WTC11 (cell line): ENCODE data around the gene BCL11A. TPM values are rescaled to one million over a fixed set of nuclear protein-coding genes. Genes with fewer than 3 reads are reported as not detected.

Experiments
- ATAC-seq: fragments of 200-7000 bp; cut with Tn5 transposase; 2 replicates; pipeline ENCODE4 v1.10.0; 2021; ENCODE audit warnings: mild to moderate bottlenecking, moderate library complexity
- CTCF ChIA-PET: fragments of 300-600 bp; sonication (Branson Sonifier 250); formaldehyde crosslinking; loops from one replicate; lab custom pipeline; 2021; ENCODE audit warnings: antibody characterized with exemption; lab: Charles Lee
- POLR2A ChIA-PET: fragments of 350-600 bp; sonication (Branson Sonifier 250); formaldehyde crosslinking; loops from one replicate; lab custom pipeline; 2021; ENCODE audit warnings: antibody characterized with exemption; lab: Charles Lee
- DNase-seq: peaks from one replicate; pipeline ENCODE4 v3.0.0; 2021; ENCODE audit warnings: low spot score
- H3K27ac Mint-ChIP-seq: 2 replicates; pipeline ENCODE4 v1.8.0; 2021; ENCODE audit warnings: mixed read lengths
- H3K27me3 Mint-ChIP-seq: 2 replicates; pipeline ENCODE4 v1.8.0; 2021; ENCODE audit warnings: low read depth, mild to moderate bottlenecking, moderate library complexity, mixed read lengths
- H3K36me3 Mint-ChIP-seq: 2 replicates; pipeline ENCODE4 v1.8.0; 2021; ENCODE audit warnings: mixed read lengths
- H3K4me1 Mint-ChIP-seq: 2 replicates; pipeline ENCODE4 v1.8.0; 2022; ENCODE audit warnings: mixed read lengths
- H3K4me3 Mint-ChIP-seq: 2 replicates; pipeline ENCODE4 v1.8.0; 2021; ENCODE audit warnings: mild to moderate bottlenecking, moderate library complexity, mixed read lengths
- H3K9me3 Mint-ChIP-seq: 2 replicates; pipeline ENCODE4 v1.8.0; 2021; ENCODE audit warnings: mixed read lengths
- CREM ChIP-seq: sonication (generic); formaldehyde crosslinking; IDR thresholded peaks from 2 replicates; pipeline ENCODE4 v1.8.1; 2022; ENCODE audit warnings: mild to moderate bottlenecking, missing genetic modification reagents, moderate library complexity
- ELF4 ChIP-seq: sonication (generic); formaldehyde crosslinking; IDR thresholded peaks from 2 replicates; pipeline ENCODE4 v1.8.1; 2022; ENCODE audit warnings: low read depth, mild to moderate bottlenecking, moderate library complexity, missing genetic modification reagents
- EMX1 ChIP-seq: fragments of 250-450 bp; sonication (Bioruptor Pico); IDR thresholded peaks from 2 replicates; pipeline ENCODE4 v1.8.0; 2021; ENCODE audit warnings: mild to moderate bottlenecking
- ETV6 ChIP-seq: sonication (generic); formaldehyde crosslinking; IDR thresholded peaks from 2 replicates; pipeline ENCODE4 v1.8.1; 2022; ENCODE audit warnings: mild to moderate bottlenecking, missing genetic modification reagents
- GABPB1 ChIP-seq: sonication (generic); formaldehyde crosslinking; IDR thresholded peaks from 2 replicates; pipeline ENCODE4 v1.8.1; 2023; ENCODE audit warnings: mild to moderate bottlenecking, missing genetic modification reagents
- JUN ChIP-seq: sonication (generic); formaldehyde crosslinking; IDR thresholded peaks from 2 replicates; pipeline ENCODE4 v1.8.0; 2023; ENCODE audit warnings: mild to moderate bottlenecking, missing genetic modification reagents
- NFYB ChIP-seq: sonication (generic); formaldehyde crosslinking; conservative IDR thresholded peaks from 2 replicates; pipeline ENCODE4 v1.8.0; 2022; ENCODE audit warnings: low read depth, missing genetic modification reagents
- NR3C1 ChIP-seq: sonication (generic); formaldehyde crosslinking; conservative IDR thresholded peaks from 2 replicates; pipeline ENCODE4 v1.8.1; 2023; ENCODE audit warnings: low read depth, mild to moderate bottlenecking, missing genetic modification reagents
- TCF7 ChIP-seq: sonication (generic); formaldehyde crosslinking; IDR thresholded peaks from 2 replicates; pipeline ENCODE4 v1.8.0; 2022; ENCODE audit warnings: mild to moderate bottlenecking, low read depth, missing genetic modification reagents, moderate library complexity
- TEAD4 ChIP-seq: sonication (generic); formaldehyde crosslinking; IDR thresholded peaks from 2 replicates; pipeline ENCODE4 v1.8.0; 2022; ENCODE audit warnings: mild to moderate bottlenecking, missing genetic modification reagents
- ZNF219 ChIP-seq: sonication (generic); formaldehyde crosslinking; IDR thresholded peaks from 2 replicates; pipeline ENCODE4 v1.8.0; 2023; ENCODE audit warnings: missing genetic modification reagents, mild to moderate bottlenecking, borderline replicate concordance
- ZNF671 ChIP-seq: fragments of 250-450 bp; sonication (Bioruptor Pico); IDR thresholded peaks from 2 replicates; pipeline ENCODE4 v1.8.0; 2021; ENCODE audit warnings: mild to moderate bottlenecking
- total RNA-seq: library from RNA; stranded (reverse); gene quantifications from 3 replicates; pipeline ENCODE4 v1.2.3, GENCODE V29; 2021
- TF ChIP-seq, protein P1 (sequence below): sonication (generic); formaldehyde crosslinking; IDR thresholded peaks from 2 replicates; pipeline ENCODE4 v1.8.1; 2023; ENCODE audit warnings: mild to moderate bottlenecking, missing genetic modification reagents, moderate library complexity
- TF ChIP-seq, protein P2 (sequence below): sonication (generic); formaldehyde crosslinking; IDR thresholded peaks from 2 replicates; pipeline ENCODE4 v1.8.0; 2022; ENCODE audit warnings: missing genetic modification reagents
- TF ChIP-seq, protein P3 (sequence below): fragments of 250-450 bp; sonication (Bioruptor Pico); IDR thresholded peaks from 2 replicates; pipeline ENCODE4 v1.8.0; 2021; ENCODE audit warnings: mild to moderate bottlenecking
- TF ChIP-seq, protein P4 (sequence below): fragments of 250-450 bp; sonication (Bioruptor Pico); IDR thresholded peaks from 2 replicates; pipeline ENCODE4 v1.9.0; 2021; ENCODE audit warnings: mild to moderate bottlenecking
- TF ChIP-seq, protein P5 (sequence below): sonication (generic); formaldehyde crosslinking; IDR thresholded peaks from 2 replicates; pipeline ENCODE4 v1.8.1; 2022; ENCODE audit warnings: missing genetic modification reagents, borderline replicate concordance
- TF ChIP-seq, protein P6 (sequence below): sonication (generic); formaldehyde crosslinking; IDR thresholded peaks from 2 replicates; pipeline ENCODE4 v1.8.0; 2023; ENCODE audit warnings: missing genetic modification reagents
- TF ChIP-seq, protein P7 (sequence below): fragments of 250-450 bp; sonication (Bioruptor Pico); IDR thresholded peaks from 2 replicates; pipeline ENCODE4 v1.9.0; 2021; ENCODE audit warnings: mild to moderate bottlenecking
- TF ChIP-seq, protein P8 (sequence below): sonication (generic); formaldehyde crosslinking; IDR thresholded peaks from 2 replicates; pipeline ENCODE4 v1.8.1; 2022; ENCODE audit warnings: low read depth, missing genetic modification reagents, borderline replicate concordance

BCL11A gene
- total RNA-seq, 1 experiment from 2014 or later: 53.2 TPM

DNA sequence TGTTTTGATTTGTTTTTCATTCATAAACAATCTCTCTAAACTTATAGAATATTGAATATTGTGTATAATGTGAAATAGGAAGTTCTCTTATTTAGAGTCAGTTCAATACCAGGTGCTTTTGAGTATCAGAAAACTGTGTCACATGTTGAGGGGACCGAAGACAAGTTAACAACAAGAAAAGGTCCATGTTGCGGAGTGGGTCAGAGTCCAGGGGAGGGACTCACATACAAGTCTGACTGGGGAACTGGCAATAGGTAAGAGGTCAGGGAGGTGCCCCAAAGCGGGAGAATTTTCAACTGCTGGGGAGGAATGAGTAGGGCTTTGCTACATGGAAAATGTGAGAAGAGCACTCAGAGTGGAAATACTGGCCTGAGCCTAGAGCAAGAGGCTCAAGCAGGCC is 19.8 kb upstream of the BCL11A start (continued):
- TF ChIP-seq NR3C1 (CRISPR knock-in tag): no peak

DNA sequence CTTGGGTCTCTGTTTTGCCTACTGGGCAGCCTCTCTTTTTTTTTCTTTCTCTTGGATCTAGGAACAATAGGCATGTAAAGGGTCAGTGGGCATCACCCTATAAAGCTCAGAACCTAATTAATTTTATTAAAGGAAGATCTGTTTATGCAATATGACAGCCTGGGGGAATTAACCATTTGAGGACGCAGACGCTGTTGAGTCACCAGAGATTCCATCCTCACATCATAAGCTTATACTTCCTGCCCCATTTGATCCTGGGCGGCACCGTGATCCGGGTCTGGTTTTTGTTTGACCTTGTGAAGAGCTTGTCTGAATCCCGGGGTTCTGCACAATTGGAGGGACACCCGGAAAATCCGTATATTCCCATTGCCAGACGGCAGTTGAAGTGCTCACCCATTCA is 16.8 kb upstream of the BCL11A start:
- DNase-seq: no peak
- TF ChIP-seq TCF7: no peak
- TF ChIP-seq ETV6 (CRISPR knock-in tag): no peak
- TF ChIP-seq, protein P1, sequence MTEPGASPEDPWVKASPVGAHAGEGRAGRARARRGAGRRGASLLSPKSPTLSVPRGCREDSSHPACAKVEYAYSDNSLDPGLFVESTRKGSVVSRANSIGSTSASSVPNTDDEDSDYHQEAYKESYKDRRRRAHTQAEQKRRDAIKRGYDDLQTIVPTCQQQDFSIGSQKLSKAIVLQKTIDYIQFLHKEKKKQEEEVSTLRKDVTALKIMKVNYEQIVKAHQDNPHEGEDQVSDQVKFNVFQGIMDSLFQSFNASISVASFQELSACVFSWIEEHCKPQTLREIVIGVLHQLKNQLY: no peak
- TF ChIP-seq, protein P2, sequence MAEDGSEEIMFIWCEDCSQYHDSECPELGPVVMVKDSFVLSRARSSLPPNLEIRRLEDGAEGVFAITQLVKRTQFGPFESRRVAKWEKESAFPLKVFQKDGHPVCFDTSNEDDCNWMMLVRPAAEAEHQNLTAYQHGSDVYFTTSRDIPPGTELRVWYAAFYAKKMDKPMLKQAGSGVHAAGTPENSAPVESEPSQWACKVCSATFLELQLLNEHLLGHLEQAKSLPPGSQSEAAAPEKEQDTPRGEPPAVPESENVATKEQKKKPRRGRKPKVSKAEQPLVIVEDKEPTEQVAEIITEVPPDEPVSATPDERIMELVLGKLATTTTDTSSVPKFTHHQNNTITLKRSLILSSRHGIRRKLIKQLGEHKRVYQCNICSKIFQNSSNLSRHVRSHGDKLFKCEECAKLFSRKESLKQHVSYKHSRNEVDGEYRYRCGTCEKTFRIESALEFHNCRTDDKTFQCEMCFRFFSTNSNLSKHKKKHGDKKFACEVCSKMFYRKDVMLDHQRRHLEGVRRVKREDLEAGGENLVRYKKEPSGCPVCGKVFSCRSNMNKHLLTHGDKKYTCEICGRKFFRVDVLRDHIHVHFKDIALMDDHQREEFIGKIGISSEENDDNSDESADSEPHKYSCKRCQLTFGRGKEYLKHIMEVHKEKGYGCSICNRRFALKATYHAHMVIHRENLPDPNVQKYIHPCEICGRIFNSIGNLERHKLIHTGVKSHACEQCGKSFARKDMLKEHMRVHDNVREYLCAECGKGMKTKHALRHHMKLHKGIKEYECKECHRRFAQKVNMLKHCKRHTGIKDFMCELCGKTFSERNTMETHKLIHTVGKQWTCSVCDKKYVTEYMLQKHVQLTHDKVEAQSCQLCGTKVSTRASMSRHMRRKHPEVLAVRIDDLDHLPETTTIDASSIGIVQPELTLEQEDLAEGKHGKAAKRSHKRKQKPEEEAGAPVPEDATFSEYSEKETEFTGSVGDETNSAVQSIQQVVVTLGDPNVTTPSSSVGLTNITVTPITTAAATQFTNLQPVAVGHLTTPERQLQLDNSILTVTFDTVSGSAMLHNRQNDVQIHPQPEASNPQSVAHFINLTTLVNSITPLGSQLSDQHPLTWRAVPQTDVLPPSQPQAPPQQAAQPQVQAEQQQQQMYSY (CRISPR knock-in tag): peak; percentile 79
- TF ChIP-seq, all 79 proteins: peak for 1
- no peak for ATAC-seq
- CTCF ChIA-PET: interaction anchor here (2.5 to 3.9 kb wide), 4 partner anchors 9 to 104 kb away, joined by 11 to 35 read pairs (median 18); partner anchors contain the start of gene BCL11A
- H3K27ac Mint-ChIP-seq: no peak overlapping the region
- no peaks in the 10 kb centered on the region for H3K9me3 Mint-ChIP-seq
- POLR2A ChIA-PET: interaction anchor here (0.7 to 1.0 kb wide), 2 partner anchors 18 to 172 kb away, joined by 3 to 4 read pairs; no protein-coding TSS in a partner anchor
- no peak overlapping the region for H3K4me3 Mint-ChIP-seq
- peaks cover 9% of the 10 kb centered on the region for H3K27me3 Mint-ChIP-seq
- H3K4me1 Mint-ChIP-seq: peaks cover 15% of the 10 kb centered on the region
- no peaks in the 10 kb centered on the region for H3K36me3 Mint-ChIP-seq

DNA sequence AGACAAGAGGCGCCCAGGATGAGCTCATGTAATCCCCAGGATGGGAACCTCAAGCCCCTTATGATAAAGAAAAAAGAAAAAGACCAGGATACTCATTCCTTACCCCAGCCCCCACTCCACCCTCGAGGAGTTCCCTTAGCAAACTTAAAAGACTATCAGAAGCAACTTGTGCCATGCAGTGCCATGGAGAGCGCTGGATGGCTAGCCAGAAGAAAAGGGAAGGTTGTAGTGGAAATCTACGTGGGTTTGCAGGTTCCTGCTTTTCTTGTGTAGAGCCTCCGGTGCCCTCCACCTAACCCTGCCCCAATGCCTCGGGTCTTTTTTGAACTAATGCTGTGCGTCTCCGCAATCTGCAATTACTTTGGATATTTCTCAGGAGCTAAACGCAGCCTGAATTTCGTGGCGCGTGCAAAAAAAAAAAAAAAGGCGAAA is 16.2 kb upstream of the BCL11A start:
- Mint-ChIP-seq H3K4me3 (no peak overlapping the region), H3K27ac (no peak overlapping the region), H3K27me3 (peaks cover 9% of the 10 kb centered on the region), H3K9me3 (no peaks in the 10 kb centered on the region)
- ATAC-seq: peak; percentile 45
- TF ChIP-seq, protein P3, sequence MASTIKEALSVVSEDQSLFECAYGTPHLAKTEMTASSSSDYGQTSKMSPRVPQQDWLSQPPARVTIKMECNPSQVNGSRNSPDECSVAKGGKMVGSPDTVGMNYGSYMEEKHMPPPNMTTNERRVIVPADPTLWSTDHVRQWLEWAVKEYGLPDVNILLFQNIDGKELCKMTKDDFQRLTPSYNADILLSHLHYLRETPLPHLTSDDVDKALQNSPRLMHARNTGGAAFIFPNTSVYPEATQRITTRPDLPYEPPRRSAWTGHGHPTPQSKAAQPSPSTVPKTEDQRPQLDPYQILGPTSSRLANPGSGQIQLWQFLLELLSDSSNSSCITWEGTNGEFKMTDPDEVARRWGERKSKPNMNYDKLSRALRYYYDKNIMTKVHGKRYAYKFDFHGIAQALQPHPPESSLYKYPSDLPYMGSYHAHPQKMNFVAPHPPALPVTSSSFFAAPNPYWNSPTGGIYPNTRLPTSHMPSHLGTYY (CRISPR knock-in tag): no peak
- TF ChIP-seq EMX1 (CRISPR knock-in tag) (no peak), TCF7 (no peak), ZNF219 (no peak), JUN (CRISPR knock-in tag) (no peak), ETV6 (CRISPR knock-in tag) (no peak), NFYB (CRISPR knock-in tag) (no peak), ZNF671 (CRISPR knock-in tag) (no peak), GABPB1 (CRISPR knock-in tag) (no peak), TEAD4 (CRISPR knock-in tag) (no peak), ELF4 (CRISPR knock-in tag) (no peak), CREM (no peak)
- TF ChIP-seq, protein P4, sequence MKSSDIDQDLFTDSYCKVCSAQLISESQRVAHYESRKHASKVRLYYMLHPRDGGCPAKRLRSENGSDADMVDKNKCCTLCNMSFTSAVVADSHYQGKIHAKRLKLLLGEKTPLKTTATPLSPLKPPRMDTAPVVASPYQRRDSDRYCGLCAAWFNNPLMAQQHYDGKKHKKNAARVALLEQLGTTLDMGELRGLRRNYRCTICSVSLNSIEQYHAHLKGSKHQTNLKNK (CRISPR knock-in tag): no peak
- TF ChIP-seq, protein P5, sequence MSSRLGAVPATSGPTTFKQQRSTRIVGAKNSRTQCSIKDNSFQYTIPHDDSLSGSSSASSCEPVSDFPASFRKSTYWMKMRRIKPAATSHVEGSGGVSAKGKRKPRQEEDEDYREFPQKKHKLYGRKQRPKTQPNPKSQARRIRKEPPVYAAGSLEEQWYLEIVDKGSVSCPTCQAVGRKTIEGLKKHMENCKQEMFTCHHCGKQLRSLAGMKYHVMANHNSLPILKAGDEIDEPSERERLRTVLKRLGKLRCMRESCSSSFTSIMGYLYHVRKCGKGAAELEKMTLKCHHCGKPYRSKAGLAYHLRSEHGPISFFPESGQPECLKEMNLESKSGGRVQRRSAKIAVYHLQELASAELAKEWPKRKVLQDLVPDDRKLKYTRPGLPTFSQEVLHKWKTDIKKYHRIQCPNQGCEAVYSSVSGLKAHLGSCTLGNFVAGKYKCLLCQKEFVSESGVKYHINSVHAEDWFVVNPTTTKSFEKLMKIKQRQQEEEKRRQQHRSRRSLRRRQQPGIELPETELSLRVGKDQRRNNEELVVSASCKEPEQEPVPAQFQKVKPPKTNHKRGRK (CRISPR knock-in tag): no peak
- TF ChIP-seq, protein P6, sequence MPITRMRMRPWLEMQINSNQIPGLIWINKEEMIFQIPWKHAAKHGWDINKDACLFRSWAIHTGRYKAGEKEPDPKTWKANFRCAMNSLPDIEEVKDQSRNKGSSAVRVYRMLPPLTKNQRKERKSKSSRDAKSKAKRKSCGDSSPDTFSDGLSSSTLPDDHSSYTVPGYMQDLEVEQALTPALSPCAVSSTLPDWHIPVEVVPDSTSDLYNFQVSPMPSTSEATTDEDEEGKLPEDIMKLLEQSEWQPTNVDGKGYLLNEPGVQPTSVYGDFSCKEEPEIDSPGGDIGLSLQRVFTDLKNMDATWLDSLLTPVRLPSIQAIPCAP (CRISPR knock-in tag): no peak
- TF ChIP-seq, protein P7, sequence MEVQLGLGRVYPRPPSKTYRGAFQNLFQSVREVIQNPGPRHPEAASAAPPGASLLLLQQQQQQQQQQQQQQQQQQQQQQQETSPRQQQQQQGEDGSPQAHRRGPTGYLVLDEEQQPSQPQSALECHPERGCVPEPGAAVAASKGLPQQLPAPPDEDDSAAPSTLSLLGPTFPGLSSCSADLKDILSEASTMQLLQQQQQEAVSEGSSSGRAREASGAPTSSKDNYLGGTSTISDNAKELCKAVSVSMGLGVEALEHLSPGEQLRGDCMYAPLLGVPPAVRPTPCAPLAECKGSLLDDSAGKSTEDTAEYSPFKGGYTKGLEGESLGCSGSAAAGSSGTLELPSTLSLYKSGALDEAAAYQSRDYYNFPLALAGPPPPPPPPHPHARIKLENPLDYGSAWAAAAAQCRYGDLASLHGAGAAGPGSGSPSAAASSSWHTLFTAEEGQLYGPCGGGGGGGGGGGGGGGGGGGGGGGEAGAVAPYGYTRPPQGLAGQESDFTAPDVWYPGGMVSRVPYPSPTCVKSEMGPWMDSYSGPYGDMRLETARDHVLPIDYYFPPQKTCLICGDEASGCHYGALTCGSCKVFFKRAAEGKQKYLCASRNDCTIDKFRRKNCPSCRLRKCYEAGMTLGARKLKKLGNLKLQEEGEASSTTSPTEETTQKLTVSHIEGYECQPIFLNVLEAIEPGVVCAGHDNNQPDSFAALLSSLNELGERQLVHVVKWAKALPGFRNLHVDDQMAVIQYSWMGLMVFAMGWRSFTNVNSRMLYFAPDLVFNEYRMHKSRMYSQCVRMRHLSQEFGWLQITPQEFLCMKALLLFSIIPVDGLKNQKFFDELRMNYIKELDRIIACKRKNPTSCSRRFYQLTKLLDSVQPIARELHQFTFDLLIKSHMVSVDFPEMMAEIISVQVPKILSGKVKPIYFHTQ (CRISPR knock-in tag): no peak
- TF ChIP-seq, protein P8, sequence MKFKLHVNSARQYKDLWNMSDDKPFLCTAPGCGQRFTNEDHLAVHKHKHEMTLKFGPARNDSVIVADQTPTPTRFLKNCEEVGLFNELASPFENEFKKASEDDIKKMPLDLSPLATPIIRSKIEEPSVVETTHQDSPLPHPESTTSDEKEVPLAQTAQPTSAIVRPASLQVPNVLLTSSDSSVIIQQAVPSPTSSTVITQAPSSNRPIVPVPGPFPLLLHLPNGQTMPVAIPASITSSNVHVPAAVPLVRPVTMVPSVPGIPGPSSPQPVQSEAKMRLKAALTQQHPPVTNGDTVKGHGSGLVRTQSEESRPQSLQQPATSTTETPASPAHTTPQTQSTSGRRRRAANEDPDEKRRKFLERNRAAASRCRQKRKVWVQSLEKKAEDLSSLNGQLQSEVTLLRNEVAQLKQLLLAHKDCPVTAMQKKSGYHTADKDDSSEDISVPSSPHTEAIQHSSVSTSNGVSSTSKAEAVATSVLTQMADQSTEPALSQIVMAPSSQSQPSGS (CRISPR knock-in tag): no peak
- TF ChIP-seq, all 79 proteins: peak for 0
- ChIA-PET POLR2A (interaction anchor here (0.7 to 1.0 kb wide), 4 partner anchors 17 to 1301 kb away, joined by 3 to 5 read pairs (median 4); no protein-coding TSS in a partner anchor), CTCF (interaction anchor here (0.7 to 3.9 kb wide), 8 partner anchors 9 to 691 kb away, joined by 3 to 35 read pairs (median 10); partner anchors contain the start of gene BCL11A)
- Mint-ChIP-seq H3K4me1 (peaks cover 19% of the 10 kb centered on the region), H3K36me3 (no peaks in the 10 kb centered on the region)
- DNase-seq: no peak
